NCI-H748 (cell line): ENCODE data around the gene SLC16A6.
"Not testable (repeated sequence)": the region's sequence is repeated elsewhere in the genome, so short reads cannot be mapped to it uniquely, and the experiment has no call there.

Source experiments
- DNase-seq: peaks from one replicate; lab custom pipeline; 2025; ENCODE audit not compliant: unreplicated experiment; lab: John Stamatoyannopoulos, UW

The SLC16A6 gene

GRCh38 chr17:68291836-68292688, 1.1 kb upstream of the SLC16A6 start:
- DNase-seq, result peak; percentile 82

DNA sequence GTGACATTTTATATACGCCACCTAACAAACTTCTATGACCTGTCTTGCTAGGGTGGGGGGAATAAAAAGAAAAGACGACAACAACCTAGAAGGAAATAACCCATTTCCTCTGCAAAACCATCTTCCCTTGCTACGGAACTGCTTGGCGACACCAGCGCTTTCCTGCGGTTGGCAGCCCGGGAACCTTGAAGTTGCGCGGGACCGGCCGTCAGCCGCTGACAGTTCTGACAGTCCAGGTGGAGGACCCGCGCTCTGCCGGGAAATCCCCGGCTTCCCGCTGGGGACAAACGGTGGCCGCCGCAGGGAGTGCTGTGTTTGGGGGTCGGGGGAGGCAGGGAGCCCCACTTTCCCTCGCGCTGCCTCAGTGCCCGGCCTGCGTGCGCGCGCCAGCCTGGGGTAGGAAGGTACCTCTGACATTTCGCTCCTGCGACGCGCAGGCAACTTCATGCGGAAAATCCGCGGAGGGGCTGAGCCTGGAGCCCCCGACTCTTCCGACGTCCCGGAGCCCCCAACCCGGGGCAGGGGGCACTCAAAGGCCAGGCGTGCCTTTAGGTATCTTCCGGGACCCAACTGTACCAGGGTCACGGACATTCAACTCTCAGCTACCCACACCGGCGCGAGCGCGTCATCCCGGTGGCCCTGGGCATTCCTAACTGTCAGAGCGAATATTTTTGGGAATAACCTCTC, 516 bp downstream of the SLC16A6 start:
- peak; percentile 51 for DNase-seq

DNA sequence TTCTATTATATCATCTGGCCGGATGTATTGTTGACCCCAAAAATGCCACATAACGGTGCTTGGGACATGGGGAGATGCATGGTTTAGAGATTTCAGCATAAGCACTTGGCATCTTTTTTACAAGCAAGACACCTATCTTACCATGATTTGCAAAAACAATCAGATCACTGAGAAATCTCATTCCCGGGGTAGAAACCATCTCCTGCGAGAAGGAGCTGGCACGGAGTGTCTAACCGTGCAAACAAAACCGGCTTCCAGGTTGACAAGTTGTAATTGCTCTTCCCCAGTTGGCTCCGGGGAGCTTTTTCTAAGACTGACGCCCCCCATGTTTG, 1.0 kb downstream of the SLC16A6 start:
- no peak for DNase-seq

- DNase-seq, result no peak
Observed at GRCh38 chr17:68289473-68289872, 1.5 kb downstream of the SLC16A6 start.

- no peak for DNase-seq
Observed at GRCh38 chr17:68288804-68289203, 2.1 kb downstream of the SLC16A6 start.

GRCh38 chr17:68288375-68288774, 2.6 kb downstream of the SLC16A6 start:
- DNase-seq, result no peak

GRCh38 chr17:68281965-68282364, 9.0 kb downstream of the SLC16A6 start:
- not testable (repeated sequence) for DNase-seq

GRCh38 chr17:68277807-68278206, 13.1 kb downstream of the SLC16A6 start:
- DNase-seq, result no peak

- not testable (repeated sequence) for DNase-seq
Observed at GRCh38 chr17:68276339-68276738, 14.6 kb downstream of the SLC16A6 start.

DNA sequence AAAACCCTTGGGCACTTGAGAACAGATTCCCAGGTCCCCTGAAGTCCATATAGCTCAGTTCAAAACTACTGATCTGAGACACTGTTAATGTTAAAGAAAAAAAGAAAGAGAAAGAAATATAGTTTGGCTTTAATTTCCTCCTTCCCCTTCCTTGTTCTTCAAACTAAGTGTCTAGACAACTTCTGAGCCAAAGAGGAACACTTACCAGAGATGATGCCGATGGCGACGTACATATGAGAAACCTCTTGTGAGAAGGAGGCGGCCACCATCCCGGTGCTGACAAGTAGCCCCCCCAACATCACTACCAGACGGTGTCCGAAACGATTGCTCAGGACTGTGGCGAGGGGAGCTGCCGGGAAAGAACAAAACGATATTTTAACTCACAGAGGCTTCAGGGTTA, 17.2 kb downstream of the SLC16A6 start:
- no peak for DNase-seq

DNA sequence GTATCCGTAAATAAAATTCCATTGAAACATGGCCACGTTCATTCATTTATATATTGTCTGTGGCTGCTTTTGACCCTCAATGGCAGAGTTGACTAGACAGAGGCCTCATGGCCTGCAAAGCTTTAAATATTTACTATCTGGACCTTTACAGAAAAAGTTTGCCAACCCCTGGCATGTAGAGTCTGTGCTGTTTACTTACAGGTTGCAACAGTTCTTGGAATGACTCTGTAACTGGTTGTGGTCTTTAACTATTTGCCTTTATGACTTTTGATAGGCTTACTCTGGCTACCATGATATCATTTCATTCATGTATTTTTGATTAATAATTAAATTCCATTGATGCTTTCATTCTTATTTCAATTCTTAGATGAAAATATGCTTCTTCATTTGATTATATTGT, 25.1 kb downstream of the SLC16A6 start:
- DNase-seq, result not testable (repeated sequence)

DNA sequence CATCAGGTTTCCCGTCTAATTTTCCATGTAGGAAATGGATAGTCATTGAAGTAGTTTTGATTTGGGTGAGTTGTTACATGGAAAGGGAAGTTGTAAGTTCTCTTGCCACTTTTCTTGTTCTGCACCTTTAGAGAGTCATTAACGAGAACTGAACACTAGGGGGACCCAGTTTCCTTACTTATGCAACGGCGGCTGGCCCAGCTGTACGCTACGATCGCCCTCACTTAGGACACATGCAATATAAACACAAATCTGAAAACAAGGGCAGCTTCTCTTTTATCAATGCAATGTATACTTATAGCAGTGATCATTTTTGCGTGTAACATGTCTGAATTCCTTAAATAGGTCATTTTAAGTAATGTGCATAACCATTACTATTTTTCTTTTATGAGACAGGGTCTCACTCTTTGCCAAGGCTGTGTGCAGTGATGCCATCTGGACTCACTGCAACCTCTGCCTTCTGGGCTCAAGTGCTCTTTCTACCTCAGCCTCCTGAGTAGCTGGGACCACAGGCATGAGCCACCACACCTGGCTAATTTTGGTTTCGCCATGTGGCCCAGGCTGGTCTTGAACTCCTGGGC, 27.7 kb downstream of the SLC16A6 start:
- DNase-seq, result peak; percentile 16

- not testable (repeated sequence) for DNase-seq
Observed at GRCh38 chr17:68262467-68262866, 28.5 kb downstream of the SLC16A6 start.

- DNase-seq, result no peak
Observed at GRCh38 chr17:68260051-68260762, 30.7 kb downstream of the SLC16A6 start.

DNA sequence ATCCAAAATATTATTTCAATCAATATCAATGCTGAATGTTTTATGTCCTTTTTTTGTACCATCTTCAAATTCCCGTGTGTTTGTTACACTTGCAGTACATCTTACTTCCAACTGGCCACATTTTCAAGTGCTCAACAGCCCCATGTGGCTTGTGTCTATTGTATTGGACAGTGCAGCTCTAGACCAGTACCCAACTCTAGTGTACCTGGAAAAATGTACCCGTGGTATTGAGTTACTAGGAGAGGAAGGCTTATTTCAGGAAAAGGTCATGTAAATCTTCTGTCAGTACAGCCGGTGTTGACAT, 31.3 kb downstream of the SLC16A6 start:
- not testable (repeated sequence) for DNase-seq

GRCh38 chr17:68258890-68259647, 31.9 kb downstream of the SLC16A6 start:
- DNase-seq, result not testable (repeated sequence)

DNA sequence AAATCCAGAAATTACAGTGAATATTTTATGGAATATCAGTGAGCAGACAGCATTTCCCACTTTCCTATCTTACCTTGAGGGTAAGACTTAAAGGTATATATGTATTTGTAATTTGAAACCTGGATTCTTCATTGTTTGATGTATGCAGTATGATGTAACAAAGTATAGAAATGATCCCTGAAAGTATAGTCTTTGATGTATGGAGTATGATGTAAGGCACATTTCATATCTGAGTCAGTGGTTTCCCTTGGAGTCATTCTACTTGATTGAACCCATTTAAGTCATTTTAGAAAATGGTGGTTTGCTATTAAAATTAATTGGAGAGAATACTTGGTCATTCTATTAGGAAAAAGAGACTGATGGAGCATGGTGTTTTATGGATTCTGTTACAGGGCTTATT, 33.0 kb downstream of the SLC16A6 start:
- no peak for DNase-seq

DNA sequence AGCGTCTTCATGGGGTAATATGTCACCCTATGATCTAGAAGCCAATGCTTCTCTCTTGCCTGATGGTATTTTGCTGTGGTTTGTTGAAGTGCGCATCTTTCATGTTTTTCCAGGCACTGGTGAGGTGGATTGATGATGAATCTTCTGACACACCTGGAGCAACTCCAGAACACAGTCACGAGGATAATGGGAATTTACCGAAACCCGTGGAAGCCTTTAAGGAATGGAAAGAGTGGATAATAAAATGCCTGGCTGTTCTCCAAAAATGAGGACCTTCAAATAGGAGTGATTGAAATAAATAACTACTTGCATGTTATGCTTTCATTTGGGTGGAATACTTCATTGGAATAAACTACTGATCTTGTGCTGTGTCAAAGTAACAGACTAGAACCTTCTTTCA, 34.2 kb downstream of the SLC16A6 start:
- DNase-seq, result not testable (repeated sequence)

DNA sequence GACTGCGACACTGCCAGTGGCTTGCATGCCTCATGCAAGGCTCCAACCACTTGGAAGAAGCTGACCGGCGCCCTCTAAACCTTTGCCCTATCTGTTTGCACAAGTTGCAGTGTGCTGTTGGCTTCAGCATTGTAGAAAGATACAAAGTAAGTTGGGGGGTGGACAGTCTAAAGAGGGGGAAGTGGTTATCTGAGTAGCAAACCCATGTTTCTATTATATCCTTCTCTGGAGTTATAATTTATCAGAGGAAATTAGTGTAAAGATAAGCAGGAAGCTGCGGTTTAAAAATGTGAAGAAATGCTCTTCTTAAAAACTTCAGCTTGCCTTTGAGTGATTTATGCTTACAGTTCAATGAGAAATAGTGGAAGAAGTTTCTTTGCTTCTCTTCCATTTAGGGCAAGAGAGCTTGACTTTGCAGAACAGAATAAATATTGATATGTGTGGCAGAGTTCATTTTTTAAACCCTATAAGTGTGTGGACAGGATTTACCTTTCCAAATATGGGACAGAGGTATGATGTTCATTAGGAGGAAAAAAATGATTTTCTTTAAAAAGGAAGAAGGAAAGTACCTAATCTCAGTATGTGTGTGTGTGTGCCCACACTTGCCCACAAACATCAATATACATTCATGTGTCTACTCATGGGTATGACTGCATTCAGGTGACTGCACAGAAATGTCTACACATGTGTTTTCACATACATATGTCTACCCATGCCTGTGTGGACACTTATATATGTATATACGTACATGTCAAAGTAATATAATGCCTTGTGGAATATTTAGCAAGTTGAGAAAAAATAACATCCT, 35.0 kb downstream of the SLC16A6 start:
- DNase-seq, result no peak

DNA sequence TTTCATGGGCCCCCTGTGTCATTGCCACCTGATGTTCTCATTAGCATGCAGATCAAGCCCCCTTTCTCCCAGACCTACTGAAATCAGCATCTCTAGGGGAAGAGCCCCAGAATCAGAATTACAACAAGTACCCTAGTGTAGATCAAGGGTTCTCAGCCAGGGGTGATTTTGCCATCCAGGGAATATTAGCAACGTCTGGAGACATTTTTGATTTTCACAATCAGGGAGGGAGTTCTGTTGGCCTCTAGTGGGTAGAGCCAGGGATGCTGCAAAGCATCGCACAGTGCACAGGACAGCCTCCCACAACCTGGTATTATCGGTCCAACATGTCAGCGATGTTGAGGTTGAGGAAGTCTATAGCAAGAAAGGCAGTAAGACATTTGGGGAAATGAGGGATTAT, 35.8 kb downstream of the SLC16A6 start:
- DNase-seq, result no peak
